HL-60 (cell line): ENCODE measurements around the gene KDM4C.

Experiments
- DNase-seq, 2 experiments: peaks; one replicate each; pipeline ENCODE4 v3.0.0-alpha.2; 2010 to 2020; ENCODE audit warnings: low read depth in 1 of 2, low spot score in 1 of 2
- H3K27ac ChIP-seq: fragments of 250-450 bp; sonication (Bioruptor Pico); replicated peaks from 2 replicates; pipeline ENCODE4 v1.5.1; 2020; ENCODE audit warnings: mild to moderate bottlenecking, moderate library complexity
- H3K27me3 ChIP-seq: fragments of 250-450 bp; sonication (Bioruptor Pico); 2 replicates; pipeline ENCODE4 v1.5.1; 2021; ENCODE audit warnings: mild to moderate bottlenecking, moderate library complexity; ENCODE audit not compliant: insufficient read depth, poor library complexity, severe bottlenecking
- H3K4me3 ChIP-seq: replicated peaks from 2 replicates; pipeline ENCODE4 v1.5.1; 2011; ENCODE audit warnings: mild to moderate bottlenecking, control low read depth, low read length; ENCODE audit not compliant: insufficient read depth
- GABPA ChIP-seq: IDR thresholded peaks from 2 replicates; pipeline ENCODE4 v1.6.1; 2012; ENCODE audit warnings: low read depth
- POLR2AphosphoS5 ChIP-seq: IDR thresholded peaks from 2 replicates; pipeline ENCODE4 v1.6.1; 2012; ENCODE audit warnings: low read depth
- SPI1 ChIP-seq: IDR thresholded peaks from 2 replicates; pipeline ENCODE4 v1.6.1; 2012; ENCODE audit warnings: low read depth, mild to moderate bottlenecking, borderline replicate concordance
- TF ChIP-seq, protein P1 (sequence below): IDR thresholded peaks from one replicate; pipeline ENCODE4 v1.5.1; 2011; ENCODE audit warnings: low read length, control low read depth, inconsistent platforms; ENCODE audit not compliant: insufficient read depth
- TF ChIP-seq, protein P2 (sequence below): IDR thresholded peaks from 2 replicates; pipeline ENCODE4 v1.6.1; 2012; ENCODE audit warnings: low read depth; ENCODE audit not compliant: insufficient replicate concordance

The KDM4C gene

DNA sequence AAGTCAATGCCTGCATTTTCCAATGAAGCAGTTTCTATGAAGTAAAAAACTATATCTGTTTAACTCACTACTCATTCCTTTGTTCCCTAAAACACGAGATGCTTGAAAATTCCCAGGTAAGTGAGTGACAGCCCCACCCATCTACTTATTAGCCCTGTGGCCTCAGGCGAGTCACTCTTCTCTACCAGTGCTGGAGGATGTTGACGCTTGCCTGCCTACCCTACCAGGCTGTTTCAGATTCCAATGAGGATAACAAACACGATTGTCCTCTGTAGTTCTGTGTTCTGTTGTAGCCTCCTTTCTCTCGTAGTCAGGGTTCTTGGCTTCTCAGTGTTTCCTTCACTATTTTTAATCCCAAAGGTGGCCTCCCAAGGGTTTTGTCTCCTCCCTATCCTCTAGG, 388.8 kb downstream of the KDM4C start:
- TF ChIP-seq GABPA (no peak), SPI1 (no peak), POLR2AphosphoS5 (no peak)
- TF ChIP-seq, protein P1, sequence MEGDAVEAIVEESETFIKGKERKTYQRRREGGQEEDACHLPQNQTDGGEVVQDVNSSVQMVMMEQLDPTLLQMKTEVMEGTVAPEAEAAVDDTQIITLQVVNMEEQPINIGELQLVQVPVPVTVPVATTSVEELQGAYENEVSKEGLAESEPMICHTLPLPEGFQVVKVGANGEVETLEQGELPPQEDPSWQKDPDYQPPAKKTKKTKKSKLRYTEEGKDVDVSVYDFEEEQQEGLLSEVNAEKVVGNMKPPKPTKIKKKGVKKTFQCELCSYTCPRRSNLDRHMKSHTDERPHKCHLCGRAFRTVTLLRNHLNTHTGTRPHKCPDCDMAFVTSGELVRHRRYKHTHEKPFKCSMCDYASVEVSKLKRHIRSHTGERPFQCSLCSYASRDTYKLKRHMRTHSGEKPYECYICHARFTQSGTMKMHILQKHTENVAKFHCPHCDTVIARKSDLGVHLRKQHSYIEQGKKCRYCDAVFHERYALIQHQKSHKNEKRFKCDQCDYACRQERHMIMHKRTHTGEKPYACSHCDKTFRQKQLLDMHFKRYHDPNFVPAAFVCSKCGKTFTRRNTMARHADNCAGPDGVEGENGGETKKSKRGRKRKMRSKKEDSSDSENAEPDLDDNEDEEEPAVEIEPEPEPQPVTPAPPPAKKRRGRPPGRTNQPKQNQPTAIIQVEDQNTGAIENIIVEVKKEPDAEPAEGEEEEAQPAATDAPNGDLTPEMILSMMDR = no peak
- TF ChIP-seq, protein P2, sequence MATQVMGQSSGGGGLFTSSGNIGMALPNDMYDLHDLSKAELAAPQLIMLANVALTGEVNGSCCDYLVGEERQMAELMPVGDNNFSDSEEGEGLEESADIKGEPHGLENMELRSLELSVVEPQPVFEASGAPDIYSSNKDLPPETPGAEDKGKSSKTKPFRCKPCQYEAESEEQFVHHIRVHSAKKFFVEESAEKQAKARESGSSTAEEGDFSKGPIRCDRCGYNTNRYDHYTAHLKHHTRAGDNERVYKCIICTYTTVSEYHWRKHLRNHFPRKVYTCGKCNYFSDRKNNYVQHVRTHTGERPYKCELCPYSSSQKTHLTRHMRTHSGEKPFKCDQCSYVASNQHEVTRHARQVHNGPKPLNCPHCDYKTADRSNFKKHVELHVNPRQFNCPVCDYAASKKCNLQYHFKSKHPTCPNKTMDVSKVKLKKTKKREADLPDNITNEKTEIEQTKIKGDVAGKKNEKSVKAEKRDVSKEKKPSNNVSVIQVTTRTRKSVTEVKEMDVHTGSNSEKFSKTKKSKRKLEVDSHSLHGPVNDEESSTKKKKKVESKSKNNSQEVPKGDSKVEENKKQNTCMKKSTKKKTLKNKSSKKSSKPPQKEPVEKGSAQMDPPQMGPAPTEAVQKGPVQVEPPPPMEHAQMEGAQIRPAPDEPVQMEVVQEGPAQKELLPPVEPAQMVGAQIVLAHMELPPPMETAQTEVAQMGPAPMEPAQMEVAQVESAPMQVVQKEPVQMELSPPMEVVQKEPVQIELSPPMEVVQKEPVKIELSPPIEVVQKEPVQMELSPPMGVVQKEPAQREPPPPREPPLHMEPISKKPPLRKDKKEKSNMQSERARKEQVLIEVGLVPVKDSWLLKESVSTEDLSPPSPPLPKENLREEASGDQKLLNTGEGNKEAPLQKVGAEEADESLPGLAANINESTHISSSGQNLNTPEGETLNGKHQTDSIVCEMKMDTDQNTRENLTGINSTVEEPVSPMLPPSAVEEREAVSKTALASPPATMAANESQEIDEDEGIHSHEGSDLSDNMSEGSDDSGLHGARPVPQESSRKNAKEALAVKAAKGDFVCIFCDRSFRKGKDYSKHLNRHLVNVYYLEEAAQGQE = no peak
- Histone ChIP-seq H3K27me3 (no peaks in the 10 kb centered on the region), H3K4me3 (no peak overlapping the region), H3K27ac (no peak overlapping the region)
- DNase-seq = no peak

DNA sequence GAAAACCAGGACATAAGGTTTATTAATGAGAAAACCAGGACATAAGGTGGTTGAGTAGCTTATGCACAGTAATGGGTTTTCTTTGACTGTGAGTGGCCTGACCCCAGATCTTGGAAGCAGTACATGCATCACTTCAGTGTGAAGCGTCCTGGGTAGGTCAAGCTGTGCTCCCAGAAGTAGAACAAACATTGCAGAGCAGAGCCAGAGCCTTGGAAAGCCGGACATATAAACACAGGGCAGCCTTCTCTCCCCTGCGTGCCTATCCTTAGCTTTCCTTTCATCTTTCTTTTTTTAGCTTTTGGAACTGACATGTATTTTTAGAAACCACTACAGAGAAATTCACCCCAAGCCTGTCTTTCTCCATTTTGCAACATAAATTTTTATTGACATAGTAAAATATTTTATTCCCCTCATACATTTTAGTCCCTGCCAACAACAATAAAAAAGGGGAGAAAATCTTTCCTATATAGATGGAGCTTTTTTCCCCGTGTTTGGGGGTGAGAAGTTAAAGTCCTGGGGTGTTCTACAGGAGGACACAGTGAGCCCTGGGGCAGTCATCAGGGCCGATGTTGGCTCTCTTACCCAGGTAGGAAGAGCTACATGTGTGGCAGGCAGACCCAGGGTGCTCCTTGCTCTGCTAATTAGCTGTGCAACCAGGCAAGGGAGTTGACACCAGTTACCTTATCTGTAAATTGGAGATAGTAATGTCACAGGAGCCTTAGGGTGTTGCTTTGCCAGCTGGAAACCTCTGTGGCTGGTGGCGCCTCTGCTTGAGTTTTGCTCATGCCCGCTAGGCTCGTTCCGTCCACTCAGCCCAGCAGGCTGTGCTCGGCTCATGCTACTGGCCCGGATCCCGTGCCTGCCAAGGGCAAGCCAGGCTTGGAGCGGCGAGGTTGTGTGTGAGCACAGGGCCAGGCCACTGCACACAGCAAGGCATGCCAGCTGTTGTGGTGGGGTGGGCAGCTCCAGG, 389.6 kb downstream of the KDM4C start:
- no peak for DNase-seq
- Histone ChIP-seq H3K27ac (no peak overlapping the region), H3K27me3 (no peaks in the 10 kb centered on the region), H3K4me3 (no peak overlapping the region)
- no peak for TF ChIP-seq POLR2AphosphoS5
- TF ChIP-seq SPI1 = no peak
- TF ChIP-seq GABPA = no peak
- TF ChIP-seq, protein P1 = no peak
- TF ChIP-seq, protein P2 = no peak

DNA sequence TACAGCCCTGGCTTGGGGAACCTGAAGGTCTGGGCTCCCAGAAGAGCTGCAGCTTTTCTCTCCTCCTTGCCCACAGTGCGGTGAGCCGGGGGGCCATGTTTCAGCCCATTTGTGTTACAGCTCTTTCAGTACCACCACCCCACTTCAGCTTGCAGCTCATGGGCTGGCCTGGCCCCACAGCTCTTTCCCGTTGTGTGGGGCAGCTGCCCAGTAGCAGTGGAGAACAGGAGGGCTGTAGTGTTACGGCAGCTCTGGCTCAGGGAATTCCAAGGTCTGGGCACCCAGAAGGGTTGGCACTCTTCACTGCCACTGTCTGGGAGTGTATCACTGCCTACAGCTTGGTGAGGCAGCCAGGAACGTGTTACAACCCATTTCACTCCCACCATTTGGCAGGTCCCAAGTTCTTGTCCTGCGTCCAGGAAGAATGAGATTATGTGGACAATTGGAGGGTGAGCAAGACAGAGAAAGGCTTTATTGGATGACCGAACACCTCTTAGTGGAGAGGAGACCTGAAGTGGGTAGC, 390.5 kb downstream of the KDM4C start:
- H3K4me3 ChIP-seq = no peak overlapping the region
- TF ChIP-seq, protein P1 = no peak
- TF ChIP-seq SPI1 (no peak), POLR2AphosphoS5 (no peak), GABPA (no peak)
- TF ChIP-seq, protein P2 = no peak
- H3K27ac ChIP-seq = no peak overlapping the region
- no peak for DNase-seq
- no peaks in the 10 kb centered on the region for H3K27me3 ChIP-seq
